Small intestine (tissue), 16 donors: Measurements from ENCODE around the gene AASDH. TPM values are rescaled to one million over a fixed set of nuclear protein-coding genes. Genes with fewer than 3 reads are reported as not detected.

Experiments used
- DNase-seq, 2 donors: peaks; one replicate each; pipeline versions ENCODE4 v3.0.0 to v3.0.0-alpha.2; 2013
- FAIRE-seq: peaks from 2 replicates; lab custom pipeline; 2012; peaks lifted over from hg19 to GRCh38; lab: Jason Lieb, UNC
- H3K27ac ChIP-seq, 3 donors: one replicate each; pipeline ENCODE4 v1.5.1; 2013; ENCODE audit warnings: low read length in 2 of 3, mild to moderate bottlenecking in 2 of 3, control low read depth in 1 of 3, inconsistent platforms in 1 of 3, low read depth in 1 of 3, moderate library complexity in 1 of 3
- H3K27me3 ChIP-seq, 3 donors: one replicate each; pipeline ENCODE4 v1.6.1; 2013; ENCODE audit warnings: low read length in 3 of 3, inconsistent platforms in 1 of 3; ENCODE audit not compliant: control insufficient read depth in 3 of 3, insufficient read depth in 3 of 3
- H3K36me3 ChIP-seq, 3 donors: one replicate each; pipeline ENCODE4 v1.6.1; 2013; ENCODE audit warnings: low read length in 3 of 3, inconsistent platforms in 1 of 3, low read depth in 1 of 3, mild to moderate bottlenecking in 1 of 3, moderate library complexity in 1 of 3; ENCODE audit not compliant: control insufficient read depth in 3 of 3, insufficient read depth in 2 of 3
- H3K4me1 ChIP-seq, 3 donors: one replicate each; pipeline ENCODE4 v1.6.1; 2013; ENCODE audit warnings: low read length in 2 of 3, inconsistent platforms in 1 of 3, low read depth in 1 of 3, mild to moderate bottlenecking in 1 of 3, moderate library complexity in 1 of 3; ENCODE audit not compliant: control insufficient read depth in 3 of 3, insufficient read depth in 2 of 3
- H3K4me3 ChIP-seq, 3 donors: one replicate each; pipeline ENCODE4 v1.5.1; 2013; ENCODE audit warnings: low read length in 3 of 3, control low read depth in 1 of 3, inconsistent platforms in 1 of 3, low read depth in 1 of 3, mild to moderate bottlenecking in 1 of 3, moderate library complexity in 1 of 3
- H3K9me3 ChIP-seq, 2 donors: one replicate each; pipeline ENCODE4 v1.6.1; 2013; ENCODE audit warnings: low read depth in 1 of 2, low read length in 1 of 2; ENCODE audit not compliant: control insufficient read depth in 2 of 2, insufficient read depth in 1 of 2
- WGBS, 3 donors: extraction: QIAGEN DNeasy Blood & Tissue Kit; methylation state at CpG; one replicate each; pipeline ENCODE4 v1.1.7; 2013; 5-methylcytosine and 5-hydroxymethylcytosine counted together
- long read RNA-seq, 10 donors: transcript quantifications; one replicate each; lab custom pipeline, GENCODE V29; 2026
- polyA plus RNA-seq, 4 donors: library from polyadenylated mRNA; stranded (reverse) in 3 of 4; unstranded in 1 of 4; fragments of 200-250 nt in 3 of 4; fragments of 120-200 nt in 1 of 4; gene quantifications; one replicate each; pipeline versions ENCODE4 v1.2.1 to v1.2.3, GENCODE V29; 2013
- donor health status: healthy with polysubstance abuse.
- donor health status: control.
- donor health status: control.
- donor health status: Bipolar disorder and iron deficiency.
- donor health status: healthy.

AASDH gene
- 10 to 100 TPM in 1 of 4 donors, 1 to 10 TPM in 3; 1.9 to 13.3 (median 4.1) TPM for polyA plus RNA-seq
- long read RNA-seq, donor 1, partial matches to known transcripts = 9 of 12 reads
- long read RNA-seq, donor 1, other reads (novel, unspliced or antisense) = 0 of 12 reads
- long read RNA-seq, donor 2 = 0 reads
- long read RNA-seq, donor 3, partial matches to known transcripts = 5 of 5 reads
- long read RNA-seq, donor 3, other reads (novel, unspliced or antisense) = 0 of 5 reads
- long read RNA-seq, donor 4 = 0 reads
- long read RNA-seq, donor 5 = 0 reads
- long read RNA-seq, donor 6, partial matches to known transcripts = 5 of 8 reads
- long read RNA-seq, donor 6, other reads (novel, unspliced or antisense) = 0 of 8 reads
- long read RNA-seq, donor 7 = 0 reads
- long read RNA-seq, donor 8 = 0 reads
- long read RNA-seq, donor 9 = 0 reads
- long read RNA-seq, donor 10 = 0 reads

GRCh38 chr4:56387023-56388001 lies at the start of gene AASDH:
AASDH (minus strand) TSS chr4:56387491; CDS start chr4:56384299, 3,192 bp downstream.
- H3K27me3 ChIP-seq = no peaks in the 10 kb centered on the region
- H3K36me3 ChIP-seq = no peaks in the 10 kb centered on the region
- FAIRE-seq (no peak), DNase-seq (peak; percentile 92 to 99)
- peak within 1 kb of the TSS; percentile 97 to 99 (median 99) for H3K27ac ChIP-seq
- H3K4me3 ChIP-seq = peak within 1 kb of the TSS; percentile 67 to 81 (median 74)
- 0% methylated on average over 57 of the region's 57 CpGs for WGBS, 3 donors
- H3K4me1 ChIP-seq = peaks cover 0 to 10% (median 4%) of the 10 kb centered on the region in 3 donors
- no peaks in the 10 kb centered on the region for H3K9me3 ChIP-seq

DNA sequence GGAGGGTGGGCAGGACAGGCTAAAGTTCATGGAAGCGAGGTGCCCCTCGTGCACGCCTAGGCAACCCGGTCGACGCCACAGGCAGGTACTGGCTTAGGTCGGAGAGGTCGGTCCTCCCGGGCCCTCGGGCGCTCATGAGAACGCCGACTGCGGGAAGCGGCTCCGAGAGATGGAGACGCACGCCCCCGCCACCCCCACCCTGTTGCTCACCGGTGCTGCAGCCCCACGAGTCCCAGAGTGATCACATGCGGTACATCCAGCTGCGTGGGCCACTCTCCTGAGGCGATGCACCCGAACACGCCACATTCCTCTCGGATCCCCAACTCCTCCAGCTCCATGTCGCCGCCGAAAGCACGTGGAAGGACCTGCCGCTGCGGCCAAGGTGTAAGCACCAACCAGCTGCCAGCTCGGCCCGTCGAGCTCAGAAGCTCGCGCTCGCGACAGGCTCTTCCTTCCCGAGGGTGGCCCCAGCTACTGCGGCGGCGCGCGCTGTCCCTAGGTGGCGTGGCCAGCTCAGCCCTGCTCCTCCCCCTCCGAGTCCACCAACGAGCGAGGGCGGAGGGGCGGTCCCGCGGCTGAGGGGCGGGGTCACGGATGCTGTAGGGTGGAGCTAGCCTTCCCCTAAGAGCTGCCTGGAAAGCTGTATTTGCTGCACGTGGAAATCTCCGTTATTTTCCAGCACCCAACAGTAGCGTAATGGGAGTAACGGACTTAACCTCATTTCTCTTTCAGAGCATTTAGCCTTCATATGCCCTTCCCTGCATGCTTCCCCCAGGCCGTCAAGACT lies 48.0 kb upstream of the AASDH start, which contains the start of gene PPAT:
TSS of gene PPAT (minus strand) at position 476 of the 787 bp plus-strand sequence. CDS start at position 338, 138 bp downstream.
- H3K4me1 ChIP-seq = peaks cover 0 to 9% (median 0%) of the 10 kb centered on the region in 3 donors
- no peaks in the 10 kb centered on the region for H3K36me3 ChIP-seq
- peak; percentile 98 to 99 for DNase-seq
- H3K4me3 ChIP-seq = peak within 1 kb of the TSS; percentile 65 to 86 (median 67)
- FAIRE-seq = no peak
- H3K9me3 ChIP-seq = no peaks in the 10 kb centered on the region
- H3K27me3 ChIP-seq = no peaks in the 10 kb centered on the region
- 0% methylated on average over 36 to 61 of the region's 61 CpGs for WGBS, 3 donors
- peak within 1 kb of the TSS; percentile 90 to 100 (median 99) for H3K27ac ChIP-seq

DNA sequence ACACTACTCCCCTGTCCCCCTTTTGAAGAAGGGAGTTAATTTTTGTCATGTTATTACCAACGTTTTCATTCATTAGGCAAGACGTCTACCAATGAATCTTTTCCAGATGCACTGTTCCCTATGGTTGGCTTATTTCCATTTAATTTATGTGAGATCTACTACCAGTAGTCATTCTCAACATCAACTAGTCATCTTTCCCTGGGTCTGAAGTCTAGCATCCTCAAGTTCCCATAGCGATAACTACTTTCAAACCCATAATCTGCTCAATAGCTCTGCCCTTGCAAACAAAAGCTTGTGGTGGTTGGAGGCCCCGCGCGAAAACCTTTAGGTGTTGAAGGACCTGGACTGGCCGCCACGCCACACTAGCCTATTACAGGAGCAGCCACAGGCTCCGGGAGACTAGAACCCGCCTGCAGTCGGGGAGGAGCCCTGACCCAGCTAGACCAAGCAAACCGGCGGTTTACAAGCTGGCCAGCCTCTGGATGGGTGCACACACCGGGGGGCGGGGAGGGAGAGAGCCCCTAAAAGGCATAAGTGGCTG lies 47.4 kb upstream of the AASDH start:
- H3K36me3 ChIP-seq = no peaks in the 10 kb centered on the region
- H3K27me3 ChIP-seq = no peaks in the 10 kb centered on the region
- peak overlapping the region; percentile 48 to 86 (median 67) for H3K4me3 ChIP-seq
- H3K9me3 ChIP-seq = no peaks in the 10 kb centered on the region
- FAIRE-seq (no peak), DNase-seq (peak; percentile 57 to 71)
- peaks cover 0 to 7% (median 0%) of the 10 kb centered on the region in 3 donors for H3K4me1 ChIP-seq
- 0 to 1% (median 1%) methylated on average over 15 of the region's 15 CpGs for WGBS, 3 donors
- peak overlapping the region; percentile 80 to 100 (median 99) for H3K27ac ChIP-seq

GRCh38 chr4:56433280-56433679 lies 46.0 kb upstream of the AASDH start:
- no peak overlapping the region for H3K4me3 ChIP-seq
- DNase-seq (no peak), FAIRE-seq (no peak)
- H3K4me1 ChIP-seq = peaks cover 0 to 3% (median 0%) of the 10 kb centered on the region in 3 donors
- no peaks in the 10 kb centered on the region for H3K27me3 ChIP-seq
- no peak overlapping the region for H3K27ac ChIP-seq
- H3K36me3 ChIP-seq = no peaks in the 10 kb centered on the region
- no peaks in the 10 kb centered on the region for H3K9me3 ChIP-seq

- Histone ChIP-seq H3K27ac (no peak overlapping the region), H3K4me3 (no peak overlapping the region), H3K27me3 (no peaks in the 10 kb centered on the region), H3K9me3 (no peaks in the 10 kb centered on the region), H3K36me3 (no peaks in the 10 kb centered on the region), H3K4me1 (peaks cover 0 to 3% (median 0%) of the 10 kb centered on the region in 3 donors)
- FAIRE-seq = no peak
- 96 to 98% (median 98%) methylated on average over 2 of the region's 2 CpGs for WGBS, 3 donors
- no peak for DNase-seq
Observed at GRCh38 chr4:56430203-56430602, 42.9 kb upstream of the AASDH start.

DNA sequence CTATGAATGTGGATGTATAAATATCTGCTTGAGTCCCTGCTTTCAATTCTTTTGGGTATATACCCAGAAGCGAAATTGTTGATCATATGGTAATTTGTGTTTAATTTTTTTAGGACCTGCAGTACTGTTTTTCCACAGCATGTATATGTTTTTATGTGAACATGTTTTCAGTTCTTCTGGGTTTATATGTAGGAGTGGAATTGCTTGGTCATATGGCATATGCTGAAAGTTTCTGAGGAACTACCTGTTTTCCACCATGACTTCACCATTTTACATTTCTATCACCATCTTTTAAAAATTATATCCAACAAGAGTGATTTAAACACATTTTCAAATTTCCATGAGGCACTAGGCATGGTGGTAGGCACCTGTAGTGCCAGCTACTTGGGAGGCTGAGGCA lies 39.9 kb upstream of the AASDH start:
- Histone ChIP-seq H3K36me3 (no peaks in the 10 kb centered on the region), H3K27ac (no peak overlapping the region), H3K4me3 (no peak overlapping the region), H3K9me3 (no peaks in the 10 kb centered on the region), H3K4me1 (no peaks in the 10 kb centered on the region), H3K27me3 (no peaks in the 10 kb centered on the region)
- no peak for DNase-seq
- no peak for FAIRE-seq
- WGBS, 3 donors = 94 to 100% (median 95%) methylated on average over 1 of the region's 1 CpG

- H3K4me1 ChIP-seq = no peaks in the 10 kb centered on the region
- H3K36me3 ChIP-seq = no peaks in the 10 kb centered on the region
- FAIRE-seq (no peak), DNase-seq (no peak)
- H3K27ac ChIP-seq = no peak overlapping the region
- no peaks in the 10 kb centered on the region for H3K27me3 ChIP-seq
- WGBS, 3 donors = 86 to 98% (median 91%) methylated on average over 6 of the region's 6 CpGs
- no peak overlapping the region for H3K4me3 ChIP-seq
- no peaks in the 10 kb centered on the region for H3K9me3 ChIP-seq
Observed at GRCh38 chr4:56426273-56426672, 39.0 kb upstream of the AASDH start.
